K562 (cell line): ENCODE measurements around the gene SEC63. TPM values are rescaled to one million over a fixed set of nuclear protein-coding genes. Genes with fewer than 3 reads are reported as not detected.
"Not testable (repeated sequence)": the region's sequence is repeated elsewhere in the genome, so short reads cannot be mapped to it uniquely, and the experiment has no call there.

Experiments used
- ATAC-seq: fragments of 200-7000 bp; cut with Tn5 transposase; 3 replicates; pipeline ENCODE4 v1.9.1; 2020; ENCODE audit warnings: moderate library complexity
- BruUV-seq: library from RNA; stranded (reverse); fragments of 400-500 nt; replicated peaks from 2 replicates; lab custom pipeline; 2021; lab: Mats Ljungman, UMichigan
- CTCF ChIA-PET: fragments of 300-600 bp; formaldehyde crosslinking; extraction: SDS; loops from one replicate; lab custom pipeline; 2021; ENCODE audit warnings: low intra/inter-chr PET ratio; lab: Yijun Ruan, JAX
- POLR2A ChIA-PET: fragments of 300-600, 350-650 bp; sonication (Branson Sonifier 250); formaldehyde crosslinking; extraction: SDS; loops from one replicate; lab custom pipeline; 2021; ENCODE audit warnings: antibody characterized with exemption, inconsistent platforms; lab: Yijun Ruan, JAX
- DNase-seq, 4 experiments: peaks; one replicate each; pipeline versions ENCODE4 v3.0.0 to v3.0.0-alpha.2; 2011 to 2018; ENCODE audit warnings: low spot score in 3 of 4, mixed read lengths in 3 of 4; ENCODE audit errors: extremely low read depth in 1 of 4
- FAIRE-seq: peaks from 2 replicates; lab custom pipeline; 2011; peaks lifted over from hg19 to GRCh38; lab: Jason Lieb, UNC
- H2AFZ ChIP-seq: 2 replicates; pipeline ENCODE4 v1.6.0; 2011; ENCODE audit warnings: low read depth, low read length, control low read depth, inconsistent platforms
- H3K27ac ChIP-seq: fragments of 200-600 bp; 3 replicates; pipeline ENCODE4 v1.8.0; 2011; ENCODE audit warnings: low read depth, mild to moderate bottlenecking, control low read depth, inconsistent platforms, low read length, moderate library complexity, mixed read lengths; ENCODE audit errors: extremely low read depth
- H3K27me3 ChIP-seq, 2 experiments: fragments of 300-600 bp in 1 of 2; 2 replicates in 1 of 2; 3 replicates in 1 of 2; pipeline versions ENCODE4 v1.6.0 to v1.8.0; 2011; ENCODE audit warnings: inconsistent platforms in 2 of 2, low read length in 2 of 2, mild to moderate bottlenecking in 1 of 2, mixed read lengths in 1 of 2, moderate library complexity in 1 of 2; ENCODE audit not compliant: control insufficient read depth in 2 of 2, insufficient read depth in 2 of 2
- H3K36me3 ChIP-seq: fragments of 300-600 bp; 3 replicates; pipeline ENCODE4 v1.8.0; 2011; ENCODE audit warnings: mild to moderate bottlenecking, low read length, inconsistent platforms; ENCODE audit not compliant: control insufficient read depth, insufficient read depth
- H3K4me1 ChIP-seq, 2 experiments: fragments of 200-600 bp in 1 of 2; replicated peaks in 1 of 2; 2 replicates in 1 of 2; 3 replicates in 1 of 2; pipeline versions ENCODE4 v1.5.1 to v1.8.0; 2011; ENCODE audit warnings: inconsistent platforms in 2 of 2, low read length in 2 of 2, mild to moderate bottlenecking in 1 of 2, mixed read lengths in 1 of 2, moderate library complexity in 1 of 2; ENCODE audit not compliant: control insufficient read depth in 2 of 2, insufficient read depth in 2 of 2
- H3K4me2 ChIP-seq: 2 replicates; pipeline ENCODE4 v1.6.1; 2011; ENCODE audit warnings: low read length, control low read depth, inconsistent platforms, mixed read lengths; ENCODE audit not compliant: insufficient read depth
- H3K4me3 ChIP-seq: fragments of 200-600 bp; sonication (generic), shearing (Covaris generic); 2 replicates; pipeline ENCODE4 v1.5.1; 2016; ENCODE audit warnings: control low read depth, inconsistent platforms
- H3K79me2 ChIP-seq: fragments of 200-600 bp; 3 replicates; pipeline ENCODE4 v1.8.0; 2011; ENCODE audit warnings: low read length, inconsistent platforms; ENCODE audit not compliant: control insufficient read depth, insufficient read depth
- H3K9ac ChIP-seq, 2 experiments: 2 replicates each; pipeline versions ENCODE4 v1.6.0 to v1.6.1; 2011; ENCODE audit warnings: low read depth in 2 of 2, low read length in 2 of 2, control low read depth in 1 of 2, inconsistent platforms in 1 of 2, mild to moderate bottlenecking in 1 of 2, mixed read lengths in 1 of 2; ENCODE audit not compliant: insufficient read depth in 1 of 2
- H3K9me1 ChIP-seq: one replicate; pipeline ENCODE4 v1.6.0; 2011; ENCODE audit warnings: inconsistent platforms, mild to moderate bottlenecking, low read length, moderate library complexity; ENCODE audit not compliant: control insufficient read depth, insufficient read depth
- H3K9me3 ChIP-seq: replicated peaks from 2 replicates; pipeline ENCODE4 v1.5.1; 2011; ENCODE audit warnings: low read depth, low read length, inconsistent platforms; ENCODE audit not compliant: control insufficient read depth, insufficient read depth
- H4K20me1 ChIP-seq: replicated peaks from 2 replicates; pipeline ENCODE4 v1.6.1; 2011; ENCODE audit warnings: low read length, inconsistent platforms, mixed read lengths; ENCODE audit not compliant: control insufficient read depth, insufficient read depth
- KLF10 ChIP-seq: fragments of 250-450 bp; sonication (Bioruptor Pico); IDR thresholded peaks from 2 replicates; pipeline ENCODE4 v1.6.1; 2021; ENCODE audit warnings: matching md5 sums
- LCOR ChIP-seq: sonication (generic); formaldehyde crosslinking; IDR thresholded peaks from 2 replicates; pipeline ENCODE4 v1.8.0; 2022; ENCODE audit warnings: mild to moderate bottlenecking, missing genetic modification reagents
- MAFK ChIP-seq: IDR thresholded peaks from 2 replicates; pipeline ENCODE4 v1.6.1; 2011; ENCODE audit warnings: low read length, improper control_type of control experiment
- MCM2 ChIP-seq: fragments of 450-650 bp; IDR thresholded peaks from 2 replicates; pipeline ENCODE4 v1.6.1; 2017; ENCODE audit warnings: low read depth, mild to moderate bottlenecking
- RBBP5 ChIP-seq: fragments of 200-600 bp; sonication (generic); IDR thresholded peaks from 2 replicates; pipeline ENCODE4 v1.6.1; 2012; ENCODE audit warnings: borderline replicate concordance, mild to moderate bottlenecking, low read length, control low read depth, inconsistent platforms; ENCODE audit not compliant: insufficient read depth, poor library complexity, severe bottlenecking
- WGBS: fragments of 100-300 bp; shearing (Covaris generic); methylation state at CpG from one replicate; pipeline ENCODE4 v1.1.6; 2016; ENCODE audit warnings: low coverage, mixed read lengths; ENCODE audit not compliant: insufficient coverage; ENCODE audit errors: missing lambda C conversion rate; 5-methylcytosine and 5-hydroxymethylcytosine counted together
- in situ Hi-C: fragments of 300-500 bp; cut with MboI; formaldehyde crosslinking; loops from 4 replicates; pipeline ENCODE4 v1.15.0; 2018; ENCODE audit warnings: inconsistent platforms, mixed read lengths
- intact Hi-C: fragments of 100-400 bp; cut with micrococcal nuclease; formaldehyde crosslinking; loops from 2 replicates; pipeline ENCODE4 v1.14.2; 2022
- polyA plus RNA-seq, 8 experiments: library from polyadenylated mRNA; depleted of rRNA in 4 of 8; stranded (reverse) in 5 of 8; unstranded in 3 of 8; fragments of >200 nt; fragmentation: Nextera tagmentation in 2 of 8; fragmentation: Illumina TruSeq in 1 of 8; extraction: Ambion mirVana in 2 of 8; extraction: Trizol in 1 of 8; gene quantifications; 2 replicates each; pipeline versions ENCODE4 v1.2.1 to v1.2.3, GENCODE V29; 2011 to 2014; ENCODE audit warnings: inconsistent platforms in 1 of 8, missing spikeins in 1 of 8
- total RNA-seq, 7 experiments: library from RNA; depleted of rRNA in 6 of 7; stranded (reverse); fragments of >200 nt in 6 of 7; fragmentation: Illumina TruSeq in 2 of 7; extraction: Trizol in 2 of 7; gene quantifications; 2 replicates each; pipeline versions ENCODE4 v1.2.1 to v1.2.3, GENCODE V29; 2011 to 2021; ENCODE audit warnings: low replicate concordance in 1 of 7
- TF ChIP-seq, protein P1 (sequence below): fragments of 450-650 bp; IDR thresholded peaks from one replicate; pipeline ENCODE4 v1.6.1; 2018; ENCODE audit warnings: mild to moderate bottlenecking, moderate library complexity; ENCODE audit not compliant: partially characterized antibody

SEC63 gene
- total and polyA plus RNA-seq, 9 of the 15 experiments (the other 6 are each of a cell fraction or from before 2014, with no cell fraction given) = 13.8 to 74.6 (median 28.4) TPM

DNA sequence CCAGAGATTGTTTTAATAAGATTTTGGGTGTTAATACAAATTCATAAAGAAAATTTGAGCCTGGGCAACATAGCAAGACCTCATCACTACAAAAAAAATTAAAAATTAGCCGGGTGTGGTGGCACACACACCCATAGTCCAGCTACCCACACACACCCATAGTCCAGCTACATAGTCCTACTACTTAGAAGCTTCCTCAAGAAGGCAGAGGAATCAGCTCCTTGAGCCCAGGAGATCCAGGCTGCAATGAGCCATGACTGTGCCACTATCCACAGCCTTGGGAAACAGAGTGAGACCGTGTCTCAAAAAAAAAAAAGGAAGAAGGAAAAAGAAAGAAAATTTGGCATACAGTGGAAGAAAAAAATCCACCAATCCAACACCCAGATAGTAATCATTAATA lies 16.8 kb downstream of the SEC63 start (continued):
- TF ChIP-seq MAFK (no peak), LCOR (CRISPR knock-in tag) (no peak), MCM2 (no peak), KLF10 (CRISPR knock-in tag) (no peak), RBBP5 (no peak)
- TF ChIP-seq, protein P1, sequence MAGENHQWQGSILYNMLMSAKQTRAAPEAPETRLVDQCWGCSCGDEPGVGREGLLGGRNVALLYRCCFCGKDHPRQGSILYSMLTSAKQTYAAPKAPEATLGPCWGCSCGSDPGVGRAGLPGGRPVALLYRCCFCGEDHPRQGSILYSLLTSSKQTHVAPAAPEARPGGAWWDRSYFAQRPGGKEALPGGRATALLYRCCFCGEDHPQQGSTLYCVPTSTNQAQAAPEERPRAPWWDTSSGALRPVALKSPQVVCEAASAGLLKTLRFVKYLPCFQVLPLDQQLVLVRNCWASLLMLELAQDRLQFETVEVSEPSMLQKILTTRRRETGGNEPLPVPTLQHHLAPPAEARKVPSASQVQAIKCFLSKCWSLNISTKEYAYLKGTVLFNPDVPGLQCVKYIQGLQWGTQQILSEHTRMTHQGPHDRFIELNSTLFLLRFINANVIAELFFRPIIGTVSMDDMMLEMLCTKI = no peak

DNA sequence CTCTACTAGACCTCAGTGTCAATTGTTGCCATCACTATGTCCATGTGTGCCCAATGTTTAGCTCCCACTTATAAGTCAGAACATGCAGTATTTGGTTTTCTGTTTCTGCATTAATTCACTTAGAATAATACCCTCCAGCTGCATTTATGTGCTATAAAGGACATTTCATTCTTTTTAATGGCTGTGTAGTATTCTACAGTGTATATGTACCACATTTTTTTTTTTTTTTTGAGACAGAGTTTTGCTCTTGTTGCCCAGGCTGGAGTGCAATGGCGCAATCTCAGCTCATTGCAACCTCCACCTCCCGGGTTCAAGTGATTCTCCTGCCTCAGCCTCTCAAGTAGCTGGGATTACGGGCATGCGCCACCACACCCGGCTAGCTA lies 21.1 kb downstream of the SEC63 start:
- in situ Hi-C loops, H3K4me2 ChIP-seq, FAIRE-seq, POLR2A ChIA-PET, CTCF ChIA-PET, BruUV-seq, H3K36me3 ChIP-seq, ATAC-seq, H2AFZ ChIP-seq, H3K9me1 ChIP-seq, H3K9ac ChIP-seq, H3K9me3 ChIP-seq, H3K4me3 ChIP-seq, H3K27me3 ChIP-seq, intact Hi-C loops, DNase-seq, H3K27ac ChIP-seq: not testable (repeated sequence)
- Histone ChIP-seq H3K4me1 (peaks cover 0 to 11% of the 10 kb centered on the region in 2 experiments; a peak in 3 of 5 replicates), H4K20me1 (peaks cover 22% of the 10 kb centered on the region), H3K79me2 (peaks cover 75% of the 10 kb centered on the region)
- WGBS = 83% methylated on average over 1 of the region's 5 CpGs
